Right atrium auricular region (tissue), 2 donors: ENCODE results near the gene WDFY3. TPM values are rescaled to one million over a fixed set of nuclear protein-coding genes. Genes with fewer than 3 reads are reported as not detected.
A peak's percentile ranks its signal among the peaks of the same experiment; 100 is the strongest.

Experiments
- DNase-seq: peaks from one replicate; pipeline ENCODE4 v3.0.0-alpha.2; 2019; ENCODE audit warnings: low spot score
- H3K27ac ChIP-seq, 2 donors: fragments of 200-600 bp; sonication (generic); 1 replicate in 1 of 2; 2 replicates in 1 of 2; pipeline ENCODE4 v1.5.1; 2016 to 2019
- H3K27me3 ChIP-seq, 2 donors: fragments of 200-600 bp; sonication (generic); one replicate each; pipeline versions ENCODE4 v1.5.1 to v1.6.0; 2017 to 2019
- H3K36me3 ChIP-seq: fragments of 200-600 bp; sonication (generic); one replicate; pipeline ENCODE4 v1.5.1; 2016
- H3K4me1 ChIP-seq, 2 donors: fragments of 200-600 bp; sonication (generic); one replicate each; pipeline versions ENCODE4 v1.5.1 to v1.6.0; 2017 to 2019
- H3K4me3 ChIP-seq, 2 donors: fragments of 200-600 bp; sonication (generic); 1 replicate in 1 of 2; 2 replicates in 1 of 2; pipeline ENCODE4 v1.5.1; 2017 to 2019; ENCODE audit warnings: mild to moderate bottlenecking in 1 of 2, moderate library complexity in 1 of 2
- H3K9me3 ChIP-seq, 2 donors: fragments of 200-600 bp; sonication (generic); one replicate each; pipeline ENCODE4 v1.5.1; 2019
- CTCF ChIP-seq, 2 donors: fragments of 200-600 bp; sonication (generic); IDR thresholded peaks; one replicate each; pipeline ENCODE4 v1.5.1; 2019; ENCODE audit warnings: antibody characterized with exemption in 2 of 2
- total RNA-seq, 2 donors: library from RNA; depleted of rRNA; stranded (reverse); fragments of >200 nt; gene quantifications; one replicate each; pipeline ENCODE4 v1.1.0, GENCODE V29; 2016

The WDFY3 gene
- total RNA-seq, 2 donors from 2014 or later, result 27.6 to 40.0 TPM

- Histone ChIP-seq H3K9me3 (no peaks in the 10 kb centered on the region), H3K36me3 (no peaks in the 10 kb centered on the region), H3K27ac (no peak overlapping the region), H3K27me3 (no peaks in the 10 kb centered on the region), H3K4me3 (no peak overlapping the region), H3K4me1 (no peaks in the 10 kb centered on the region)
- DNase-seq, result no peak
- TF ChIP-seq CTCF (IDR thresholded peaks at IDR 0.05), result no peak
Observed at GRCh38 chr4:84985952-84986351, 19.5 kb upstream of the WDFY3 start.

- H3K4me1 ChIP-seq, result no peaks in the 10 kb centered on the region
Observed at GRCh38 chr4:84977396-84977795, 10.9 kb upstream of the WDFY3 start.

GRCh38 chr4:84973856-84974255 is 7.4 kb upstream of the WDFY3 start:
- Histone ChIP-seq H3K4me3 (no peak overlapping the region), H3K9me3 (no peaks in the 10 kb centered on the region), H3K27ac (no peak overlapping the region), H3K36me3 (no peaks in the 10 kb centered on the region), H3K4me1 (no peaks in the 10 kb centered on the region), H3K27me3 (no peaks in the 10 kb centered on the region)
- DNase-seq, result no peak
- TF ChIP-seq CTCF (IDR thresholded peaks at IDR 0.05), result no peak

More at GRCh38 chr4:84977396-84977795, 10.9 kb upstream of the WDFY3 start:
- H3K4me3 ChIP-seq, result no peak overlapping the region
- H3K9me3 ChIP-seq, result no peaks in the 10 kb centered on the region
- no peaks in the 10 kb centered on the region for H3K36me3 ChIP-seq
- H3K27ac ChIP-seq, result no peak overlapping the region
- DNase-seq, result no peak
- TF ChIP-seq CTCF (IDR thresholded peaks at IDR 0.05), result no peak
- no peaks in the 10 kb centered on the region for H3K27me3 ChIP-seq

DNA sequence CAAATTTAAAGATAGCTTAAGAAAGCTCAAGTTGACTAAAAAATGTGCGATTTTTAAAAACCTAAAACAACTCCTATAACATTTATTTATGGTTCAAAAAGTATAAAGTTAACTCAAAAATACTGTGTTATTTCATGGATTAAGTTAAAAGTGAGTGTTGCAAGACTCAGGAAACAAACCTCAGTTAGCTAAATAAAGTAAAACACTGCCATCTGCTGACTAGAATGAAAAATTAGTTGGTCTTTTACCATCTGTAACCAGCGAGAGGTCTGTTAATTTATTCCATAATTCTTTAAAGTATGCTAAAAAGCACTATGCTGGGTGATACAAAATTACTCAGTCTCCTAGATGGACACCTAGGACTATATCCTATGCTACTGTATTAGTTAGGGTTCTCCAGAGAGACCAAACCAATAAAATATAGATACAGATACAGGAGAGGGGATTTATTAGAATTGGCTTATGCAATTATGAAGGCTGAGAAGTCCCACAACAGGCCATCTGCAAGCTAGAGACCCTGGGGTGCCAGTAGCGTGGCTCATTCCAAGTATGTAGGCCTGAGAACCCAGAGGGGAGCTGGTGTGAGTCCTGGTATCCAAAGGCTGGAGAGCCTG is 4.9 kb upstream of the WDFY3 start:
- Histone ChIP-seq H3K4me3 (no peak overlapping the region), H3K4me1 (no peaks in the 10 kb centered on the region), H3K27me3 (no peaks in the 10 kb centered on the region), H3K36me3 (no peaks in the 10 kb centered on the region), H3K9me3 (no peaks in the 10 kb centered on the region), H3K27ac (no peak overlapping the region)
- no peak for DNase-seq
- peak; percentile 45 to 70 for TF ChIP-seq CTCF (IDR thresholded peaks at IDR 0.05)

DNA sequence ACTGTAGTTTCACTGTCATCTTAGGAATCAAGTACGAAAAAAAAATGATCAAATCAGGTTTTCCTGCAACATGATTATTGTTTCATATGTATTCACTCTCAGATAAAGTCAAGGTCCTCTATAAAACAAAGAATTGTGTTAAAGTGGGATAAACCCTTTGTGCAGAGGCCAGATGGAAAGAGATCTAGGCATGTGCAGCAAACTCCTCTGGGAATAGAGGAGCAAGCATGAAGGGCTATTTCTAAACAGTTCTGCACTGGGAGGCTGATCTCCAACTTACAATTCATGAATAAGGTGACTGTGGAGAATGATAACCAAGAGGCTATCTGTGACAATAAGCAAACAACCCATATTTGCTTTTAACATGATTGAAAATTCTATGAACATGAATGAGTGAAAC is 2.4 kb upstream of the WDFY3 start:
- no peak overlapping the region for H3K27ac ChIP-seq
- H3K9me3 ChIP-seq, result no peaks in the 10 kb centered on the region
- TF ChIP-seq CTCF (IDR thresholded peaks at IDR 0.05), result no peak
- DNase-seq, result no peak
- H3K27me3 ChIP-seq, result no peaks in the 10 kb centered on the region
- H3K4me3 ChIP-seq, result no peak overlapping the region
- peaks cover 0 to 15% of the 10 kb centered on the region in 2 donors for H3K4me1 ChIP-seq
- H3K36me3 ChIP-seq, result no peaks in the 10 kb centered on the region

- DNase-seq, result no peak
- H3K4me3 ChIP-seq, result peak overlapping the region; percentile 88 to 90
- H3K4me1 ChIP-seq, result peaks cover 0 to 18% of the 10 kb centered on the region in 2 donors
- no peak for TF ChIP-seq CTCF (IDR thresholded peaks at IDR 0.05)
- H3K36me3 ChIP-seq, result no peaks in the 10 kb centered on the region
- no peaks in the 10 kb centered on the region for H3K27me3 ChIP-seq
- H3K9me3 ChIP-seq, result no peaks in the 10 kb centered on the region
- peak overlapping the region; percentile 93 to 94 for H3K27ac ChIP-seq
Observed at GRCh38 chr4:84967243-84967690, 777 bp upstream of the WDFY3 start.
